ENCODE measurements around the gene LMNB1. TPM values are rescaled to one million over a fixed set of nuclear protein-coding genes. Genes with fewer than 3 reads are reported as not detected.
"Not testable (repeated sequence)": the region's sequence is repeated elsewhere in the genome, so short reads cannot be mapped to it uniquely, and the experiment has no call there.

The LMNB1 gene
- total RNA-seq, 2 experiments from 2014 or later: 291 to 296 TPM

DNA sequence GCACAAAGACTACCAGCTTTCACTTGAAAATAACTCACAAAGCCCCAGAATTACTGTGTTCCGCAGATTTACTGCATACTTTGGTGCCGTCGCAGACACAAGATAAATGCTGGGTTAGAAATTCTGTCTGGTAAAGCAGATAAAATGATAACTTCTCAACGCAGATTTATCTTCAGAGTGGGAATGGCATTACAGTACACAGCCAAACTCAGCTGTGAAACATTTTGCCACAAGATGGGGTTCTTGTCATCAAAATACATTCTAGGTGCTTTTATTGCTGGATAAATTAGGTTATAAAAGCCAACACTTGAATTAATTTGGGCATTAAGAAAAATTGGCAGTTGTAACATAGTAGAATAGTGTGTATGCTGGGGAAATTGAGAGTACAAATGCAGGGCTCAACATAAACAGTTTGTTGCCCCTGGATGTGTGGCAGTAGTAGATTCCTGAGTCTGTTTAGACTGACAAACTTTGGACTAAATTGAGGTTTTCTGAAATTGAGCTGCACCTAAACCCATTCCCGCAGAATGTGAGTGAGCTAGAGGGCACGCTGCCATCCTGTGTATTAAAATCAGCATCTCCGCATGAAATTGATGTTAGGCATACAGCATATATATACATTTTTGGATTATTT, 61.1 kb downstream of the LMNB1 start:
- POLR2A ChIA-PET: interaction anchor here (1.3 kb wide), 1 partner anchor 58 kb away, joined by 3 read pairs; no protein-coding TSS in a partner anchor
- Mint-ChIP-seq H3K9me3 (no peaks in the 10 kb centered on the region), H3K27ac (no peak overlapping the region), H3K4me1 (peaks cover 2% of the 10 kb centered on the region), H3K27me3 (no peaks in the 10 kb centered on the region), H3K36me3 (ENCODE audit: low read depth) (peaks cover 71% of the 10 kb centered on the region), H3K4me3 (no peak overlapping the region)
- DNase-seq: no peak
- CTCF ChIA-PET: interaction anchor here (1.5 to 1.7 kb wide), 3 partner anchors 27 to 476 kb away, joined by 3 to 6 read pairs (median 5); no protein-coding TSS in a partner anchor

DNA sequence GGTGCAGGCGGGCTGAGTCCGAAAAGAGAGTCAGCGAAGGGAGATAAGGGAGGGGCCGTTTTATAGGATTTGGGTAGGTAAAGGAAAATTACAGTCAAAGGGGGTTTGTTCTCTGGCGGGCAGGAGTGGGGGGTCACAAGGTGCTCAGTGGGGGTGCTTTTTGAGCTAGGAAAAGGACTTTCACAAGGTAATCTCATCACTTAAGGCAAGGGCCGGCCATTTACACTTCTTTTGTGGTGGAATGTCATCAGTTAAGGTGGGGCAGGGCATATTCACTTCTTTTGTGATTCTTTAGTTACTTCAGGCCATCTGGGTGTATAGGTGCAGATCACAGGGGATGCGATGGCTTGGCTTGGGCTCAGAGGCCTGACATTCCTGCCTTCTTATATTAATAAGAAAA, 62.5 kb downstream of the LMNB1 start:
- Mint-ChIP-seq H3K36me3 (ENCODE audit: low read depth) (peaks cover 59% of the 10 kb centered on the region), H3K4me1 (peaks cover 11% of the 10 kb centered on the region), H3K27ac (peak overlapping the region; percentile 23)
- CTCF ChIA-PET, POLR2A ChIA-PET, H3K27me3 Mint-ChIP-seq, DNase-seq, H3K9me3 Mint-ChIP-seq, H3K4me3 Mint-ChIP-seq: not testable (repeated sequence)

DNA sequence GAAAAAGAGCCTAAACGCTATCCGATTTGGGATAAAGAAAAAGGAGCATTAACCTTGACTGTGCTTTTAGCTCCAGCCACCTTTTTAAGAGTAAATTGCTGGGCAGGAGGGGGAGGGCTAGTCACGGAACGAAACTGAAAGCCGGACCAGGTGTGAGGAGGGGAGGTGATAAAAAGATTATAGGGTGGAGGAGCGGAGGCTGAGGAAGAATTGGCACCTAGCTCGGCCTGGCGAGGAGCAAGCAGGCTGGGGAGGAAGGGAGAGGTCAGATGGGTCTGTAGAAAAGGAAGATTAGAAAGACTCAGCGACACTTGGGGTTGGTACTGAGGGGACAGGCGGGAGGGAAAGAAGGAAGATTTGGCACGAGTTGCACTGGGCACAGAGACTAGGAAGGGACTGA, 66.4 kb downstream of the LMNB1 start:
- POLR2A ChIA-PET, H3K9me3 Mint-ChIP-seq: not testable (repeated sequence)
- H3K4me1 Mint-ChIP-seq: peaks cover 32% of the 10 kb centered on the region

DNA sequence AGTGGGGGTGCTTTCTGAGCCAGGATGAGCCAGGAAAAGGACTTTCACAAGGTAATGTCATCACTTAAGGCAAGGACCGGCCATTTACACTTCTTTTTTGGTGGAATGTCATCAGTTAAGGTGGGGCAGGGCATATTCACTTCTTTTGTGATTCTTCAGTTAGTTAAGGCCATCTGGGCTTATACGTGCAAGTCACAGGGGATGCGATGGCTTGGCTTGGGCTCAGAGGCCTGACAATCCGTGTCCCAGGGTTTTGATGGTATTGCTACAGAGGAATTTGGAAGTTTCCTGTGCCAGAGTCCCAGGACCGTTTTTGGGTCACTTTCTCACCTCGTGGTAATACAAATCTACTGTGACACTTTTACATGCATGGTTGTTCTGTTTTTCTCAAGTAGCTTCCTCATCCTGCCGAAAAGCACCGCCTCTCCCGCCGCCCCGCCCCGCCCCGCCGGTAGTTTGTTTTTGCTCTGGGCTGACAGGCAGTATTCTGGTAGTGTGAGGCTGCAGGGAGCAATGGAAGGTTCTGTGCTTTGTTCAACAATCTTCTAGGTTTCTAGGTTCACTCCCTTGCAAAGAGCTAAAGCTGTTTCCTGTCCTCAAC, 68.6 kb downstream of the LMNB1 start:
- not testable (repeated sequence) for H3K27me3 Mint-ChIP-seq, H3K4me3 Mint-ChIP-seq, H3K9me3 Mint-ChIP-seq
- Mint-ChIP-seq H3K27ac (peak overlapping the region; percentile 67), H3K4me1 (peaks cover 34% of the 10 kb centered on the region), H3K36me3 (ENCODE audit: low read depth) (peaks cover 11% of the 10 kb centered on the region)
- CTCF ChIA-PET: interaction anchor here (1.3 kb wide), 1 partner anchor 170 kb away, joined by 4 read pairs; no protein-coding TSS in a partner anchor
- peak; percentile 32 for DNase-seq
- POLR2A ChIA-PET: interaction anchor here (0.6 to 1.2 kb wide), 3 partner anchors 8 to 68 kb away, joined by 4 to 6 read pairs (median 5); partner anchors contain the start of gene LMNB1

More for the DNA sequence above, 66.4 kb downstream of the LMNB1 start:
- H3K27me3 Mint-ChIP-seq, DNase-seq, H3K4me3 Mint-ChIP-seq, CTCF ChIA-PET: not testable (repeated sequence)
- Mint-ChIP-seq H3K27ac (peak overlapping the region; percentile 29), H3K36me3 (ENCODE audit: low read depth) (peaks cover 24% of the 10 kb centered on the region)

DNA sequence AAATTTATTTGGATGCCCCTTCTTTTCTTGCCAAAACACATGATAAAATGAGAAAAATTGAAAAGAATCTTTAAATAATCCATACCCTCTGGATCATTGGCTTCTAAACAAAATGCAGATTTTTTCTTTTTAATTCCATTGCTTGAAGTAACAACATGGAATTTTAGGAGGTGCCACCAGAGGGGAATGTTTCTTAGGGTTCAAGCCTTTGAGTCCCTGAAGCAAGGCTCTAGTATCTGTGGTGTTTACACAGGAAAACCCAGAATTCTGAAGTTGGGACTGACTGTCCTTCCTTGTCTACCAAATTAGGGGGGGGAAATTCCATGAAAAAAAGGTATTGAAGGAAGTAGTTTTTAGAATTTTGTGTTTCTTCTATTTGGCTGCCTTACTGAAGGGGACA, 69.4 kb downstream of the LMNB1 start:
- DNase-seq: no peak
- no peaks in the 10 kb centered on the region for H3K27me3 Mint-ChIP-seq
- H3K36me3 Mint-ChIP-seq (ENCODE audit: low read depth): peaks cover 5% of the 10 kb centered on the region
- H3K4me1 Mint-ChIP-seq: peaks cover 38% of the 10 kb centered on the region
- ChIA-PET POLR2A (interaction anchor here (0.6 to 1.2 kb wide), 3 partner anchors 8 to 69 kb away, joined by 4 to 6 read pairs (median 5); partner anchors contain the start of gene LMNB1), CTCF (interaction anchor here (1.3 kb wide), 1 partner anchor 171 kb away, joined by 4 read pairs; no protein-coding TSS in a partner anchor)
- H3K27ac Mint-ChIP-seq: no peak overlapping the region
- H3K4me3 Mint-ChIP-seq: no peak overlapping the region
- H3K9me3 Mint-ChIP-seq: no peaks in the 10 kb centered on the region

DNA sequence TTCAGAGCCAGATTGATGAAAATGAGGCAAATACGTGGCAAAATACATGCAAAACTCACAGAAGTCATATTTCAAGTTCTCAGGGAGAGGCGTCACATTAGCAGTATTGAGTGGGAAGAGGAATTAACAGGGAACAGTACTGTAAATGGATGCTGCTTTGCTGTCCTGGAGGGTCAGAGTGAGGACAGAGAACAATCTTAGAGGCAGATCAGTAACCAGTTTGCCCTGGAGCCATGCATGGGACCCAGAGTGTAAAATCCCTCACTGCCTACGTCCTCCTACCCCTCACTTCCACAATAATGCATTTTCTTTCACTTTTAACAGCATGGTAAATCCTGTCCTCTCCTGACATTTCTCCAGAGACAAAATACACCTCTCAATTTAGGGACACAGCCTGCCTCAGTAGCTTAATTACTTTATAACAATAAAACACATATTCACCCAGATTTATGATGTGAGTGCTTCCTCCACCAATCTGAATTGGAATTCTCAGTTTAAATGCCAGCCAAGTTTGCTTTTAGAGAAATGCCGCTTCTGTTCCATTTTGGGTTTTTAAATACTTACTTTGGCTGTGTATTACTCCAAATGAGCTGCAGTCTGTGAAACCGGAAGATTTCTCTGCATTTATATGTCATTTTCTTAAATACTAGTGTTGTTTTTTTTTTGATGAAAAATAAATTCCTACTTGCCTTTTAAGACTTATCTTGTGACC, 70.0 kb downstream of the LMNB1 start:
- H3K27me3 Mint-ChIP-seq: no peaks in the 10 kb centered on the region
- H3K4me3 Mint-ChIP-seq: no peak overlapping the region
- no peak overlapping the region for H3K27ac Mint-ChIP-seq
- no peaks in the 10 kb centered on the region for H3K9me3 Mint-ChIP-seq
- ChIA-PET POLR2A (interaction anchor here (1.1 kb wide), 1 partner anchor 35 kb away, joined by 4 read pairs; no protein-coding TSS in a partner anchor), CTCF (no interaction called here)
- DNase-seq: no peak
- peaks cover 43% of the 10 kb centered on the region for H3K4me1 Mint-ChIP-seq
- no peaks in the 10 kb centered on the region for H3K36me3 Mint-ChIP-seq (ENCODE audit: low read depth)

DNA sequence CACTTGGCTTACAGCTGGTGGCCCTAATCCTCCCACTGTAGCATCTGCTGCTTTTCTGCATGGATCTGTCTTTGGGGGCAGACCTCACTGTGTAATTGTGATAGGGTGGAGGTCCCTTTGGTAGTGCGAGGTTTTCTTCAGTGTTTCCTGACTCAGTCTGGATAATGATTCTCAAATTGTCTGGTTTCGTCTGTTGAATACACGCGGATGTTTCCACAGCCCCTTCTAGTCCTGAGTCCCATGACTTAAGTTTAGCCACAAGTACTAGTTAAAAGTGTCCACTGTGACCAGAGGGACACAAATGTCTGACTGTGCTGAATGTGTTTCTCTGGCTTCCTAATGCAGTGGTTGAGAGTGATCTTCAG, 70.5 kb downstream of the LMNB1 start:
- Mint-ChIP-seq H3K4me3 (no peak overlapping the region), H3K36me3 (ENCODE audit: low read depth) (peaks cover 4% of the 10 kb centered on the region), H3K9me3 (no peaks in the 10 kb centered on the region), H3K4me1 (peaks cover 49% of the 10 kb centered on the region), H3K27ac (no peak overlapping the region), H3K27me3 (no peaks in the 10 kb centered on the region)
- no peak for DNase-seq
- ChIA-PET CTCF (no interaction called here), POLR2A (interaction anchor here (1.0 to 1.1 kb wide), 2 partner anchors 36 to 424 kb away, joined by 3 to 4 read pairs; partner anchors contain the start of gene GRAMD2B)

DNA sequence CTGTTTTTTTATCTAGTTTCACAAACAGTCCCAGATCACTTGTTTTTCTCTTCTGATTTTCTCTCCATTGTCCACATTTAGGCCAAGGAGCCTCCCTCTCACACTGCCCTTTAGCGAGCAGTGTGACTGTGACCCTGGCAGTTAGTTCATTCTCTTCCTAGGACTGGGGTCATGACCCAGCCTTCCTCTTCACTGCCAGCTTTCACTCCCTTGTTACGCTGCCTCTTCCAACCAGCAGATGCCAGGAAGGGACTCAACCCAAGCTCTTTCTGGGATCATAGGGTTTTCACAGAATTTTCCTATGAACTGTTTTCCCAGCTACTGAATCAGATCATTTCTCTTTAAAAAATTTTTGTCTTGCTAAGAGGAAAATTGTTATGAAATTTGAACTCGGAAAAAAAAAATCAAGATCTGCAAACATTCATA, 70.9 kb downstream of the LMNB1 start:
- peaks cover 53% of the 10 kb centered on the region for H3K4me1 Mint-ChIP-seq
- peaks cover 6% of the 10 kb centered on the region for H3K36me3 Mint-ChIP-seq (ENCODE audit: low read depth)
- no peak overlapping the region for H3K27ac Mint-ChIP-seq
- H3K9me3 Mint-ChIP-seq: no peaks in the 10 kb centered on the region
- DNase-seq: no peak
- no peak overlapping the region for H3K4me3 Mint-ChIP-seq
- ChIA-PET POLR2A (interaction anchor here (1.0 to 1.1 kb wide), 2 partner anchors 36 to 424 kb away, joined by 3 to 4 read pairs; partner anchors contain the start of gene GRAMD2B), CTCF (no interaction called here)
- no peaks in the 10 kb centered on the region for H3K27me3 Mint-ChIP-seq

DNA sequence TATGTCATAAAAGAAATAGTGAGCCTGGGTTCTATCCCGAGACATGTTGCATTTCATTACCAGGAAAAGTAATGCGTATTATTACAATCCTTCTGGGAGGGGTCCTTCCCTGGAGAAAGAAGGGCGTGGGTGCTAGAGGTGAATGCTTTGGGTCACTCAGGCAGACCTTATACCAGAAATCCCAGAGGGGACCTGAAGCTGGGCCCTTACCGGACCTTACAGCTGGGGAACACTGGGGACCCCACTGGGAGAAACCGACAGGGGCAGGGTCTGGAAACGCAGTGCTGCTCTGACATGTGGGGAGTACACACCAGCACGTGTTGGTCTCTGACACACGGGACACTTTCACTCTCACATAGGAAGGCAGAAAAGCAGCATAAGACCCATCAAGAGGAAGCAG, 71.3 kb downstream of the LMNB1 start:
- ChIA-PET CTCF (interaction anchor here (1.2 kb wide), 1 partner anchor 14 kb away, joined by 3 read pairs; no protein-coding TSS in a partner anchor), POLR2A (interaction anchor here (0.8 to 1.0 kb wide), 2 partner anchors 21 to 425 kb away, joined by 3 read pairs; partner anchors contain the start of gene GRAMD2B)
- no peak overlapping the region for H3K4me3 Mint-ChIP-seq
- DNase-seq: no peak
- no peaks in the 10 kb centered on the region for H3K9me3 Mint-ChIP-seq
- H3K4me1 Mint-ChIP-seq: peaks cover 56% of the 10 kb centered on the region
- H3K36me3 Mint-ChIP-seq (ENCODE audit: low read depth): peaks cover 10% of the 10 kb centered on the region
- H3K27me3 Mint-ChIP-seq: no peaks in the 10 kb centered on the region
- H3K27ac Mint-ChIP-seq: no peak overlapping the region

DNA sequence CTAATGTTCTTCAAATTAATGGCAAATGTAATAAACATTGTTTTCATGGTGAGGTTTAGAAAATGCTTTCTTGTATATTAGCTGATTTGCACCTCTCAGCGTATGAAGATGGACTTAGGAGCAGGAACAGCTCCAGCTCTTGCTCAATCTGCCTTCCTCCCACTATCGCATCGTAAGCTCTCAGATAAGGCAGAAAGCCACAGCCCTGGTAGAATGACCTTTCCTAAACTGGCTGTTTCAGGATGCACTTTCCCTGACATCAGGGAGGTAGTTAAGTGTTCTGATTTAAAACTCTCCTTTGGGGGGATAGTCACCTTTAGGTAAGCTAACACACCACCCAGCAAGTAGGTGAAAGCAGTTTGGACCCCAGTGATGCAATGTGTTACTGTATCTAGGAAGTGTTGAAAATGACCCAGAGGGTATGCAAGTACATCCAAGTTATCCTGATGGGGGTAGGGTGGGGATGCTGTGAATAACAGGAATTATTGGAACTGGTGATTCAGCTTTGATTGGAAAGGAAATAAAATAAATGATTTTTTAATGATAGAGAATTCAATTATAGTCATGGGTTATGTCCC, 72.3 kb downstream of the LMNB1 start:
- Mint-ChIP-seq H3K4me1 (peaks cover 59% of the 10 kb centered on the region), H3K4me3 (no peak overlapping the region), H3K36me3 (ENCODE audit: low read depth) (peaks cover 19% of the 10 kb centered on the region), H3K27ac (no peak overlapping the region), H3K27me3 (no peaks in the 10 kb centered on the region), H3K9me3 (peaks cover 3% of the 10 kb centered on the region)
- ChIA-PET CTCF (interaction anchor here (1.1 to 1.2 kb wide), 2 partner anchors 13 to 71 kb away, joined by 3 read pairs; no protein-coding TSS in a partner anchor), POLR2A (interaction anchor here (0.8 kb wide), 1 partner anchor 20 kb away, joined by 3 read pairs; no protein-coding TSS in a partner anchor)
- DNase-seq: no peak

DNA sequence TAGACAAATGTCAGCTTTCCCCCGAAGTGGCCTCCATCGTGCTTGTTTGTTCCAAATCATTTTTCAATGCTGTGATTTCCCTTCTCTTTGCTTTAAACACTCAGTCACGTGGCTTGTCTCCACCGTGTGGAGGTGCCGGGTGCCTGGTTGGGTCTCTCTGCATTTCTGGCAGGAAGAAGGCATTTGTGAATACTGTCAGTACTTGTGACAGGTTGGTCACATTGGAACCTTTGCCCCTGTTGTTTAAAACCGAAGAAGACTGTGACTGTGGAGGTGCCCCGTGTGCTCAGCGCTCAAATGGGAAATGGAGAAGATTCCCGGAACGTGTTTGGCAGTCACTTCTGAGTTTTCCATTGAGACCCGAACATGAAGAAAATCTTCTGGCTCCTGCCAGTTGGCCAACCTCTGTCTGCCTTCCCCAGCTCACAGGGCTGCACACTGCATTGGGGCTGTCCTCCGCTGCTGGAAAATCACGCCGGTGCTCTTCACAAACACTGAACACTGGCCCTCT, 74.6 kb downstream of the LMNB1 start:
- peaks cover 31% of the 10 kb centered on the region for H3K36me3 Mint-ChIP-seq (ENCODE audit: low read depth)
- no peaks in the 10 kb centered on the region for H3K27me3 Mint-ChIP-seq
- peaks cover 3% of the 10 kb centered on the region for H3K9me3 Mint-ChIP-seq
- peaks cover 52% of the 10 kb centered on the region for H3K4me1 Mint-ChIP-seq
- no peak for DNase-seq
- POLR2A ChIA-PET: interaction anchor here (3.5 kb wide), 1 partner anchor 74 kb away, joined by 24 read pairs; the partner anchor contains the start of gene LMNB1
- no peak overlapping the region for H3K4me3 Mint-ChIP-seq
- peak overlapping the region; percentile 91 for H3K27ac Mint-ChIP-seq
- CTCF ChIA-PET: interaction anchor here (1.5 kb wide), 1 partner anchor 73 kb away, joined by 3 read pairs; no protein-coding TSS in a partner anchor

DNA sequence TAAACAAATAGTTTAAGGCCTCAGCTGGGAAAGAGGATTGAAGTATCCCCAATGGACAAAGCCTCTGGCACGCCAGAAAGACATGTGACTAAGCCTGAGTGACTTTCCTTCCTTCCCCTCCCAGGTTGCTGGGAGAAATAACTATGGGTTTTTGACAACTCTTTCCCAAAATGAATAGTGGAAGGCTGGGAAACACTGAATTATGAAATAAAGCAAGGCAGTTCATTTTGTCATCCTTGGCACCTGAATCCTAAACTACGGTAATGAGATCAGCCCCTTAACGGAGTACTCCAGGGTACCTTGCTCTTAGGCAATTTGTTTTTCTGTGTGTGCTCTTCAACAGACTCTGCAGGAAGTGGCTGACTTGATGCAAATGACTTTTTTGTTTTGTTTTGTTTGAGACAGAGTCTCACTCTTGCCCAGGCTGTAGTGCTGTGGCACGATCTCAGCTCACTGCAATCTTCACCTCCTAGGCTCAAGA, 75.2 kb downstream of the LMNB1 start:
- CTCF ChIA-PET: interaction anchor here (0.6 to 1.5 kb wide), 2 partner anchors 74 to 128 kb away, joined by 3 read pairs; no protein-coding TSS in a partner anchor
- Mint-ChIP-seq H3K4me1 (peaks cover 48% of the 10 kb centered on the region), H3K4me3 (no peak overlapping the region), H3K9me3 (peaks cover 3% of the 10 kb centered on the region), H3K27me3 (no peaks in the 10 kb centered on the region), H3K27ac (peak overlapping the region; percentile 91), H3K36me3 (ENCODE audit: low read depth) (peaks cover 33% of the 10 kb centered on the region)
- no peak for DNase-seq
- POLR2A ChIA-PET: interaction anchor here (0.6 to 3.5 kb wide), 2 partner anchors 74 to 153 kb away, joined by 3 to 24 read pairs; partner anchors contain the start of gene LMNB1

Measured in activated CD4-positive, alpha-beta memory T cell treated with anti-CD3 and anti-CD28 coated beads, Interleukin-2, amount 10 ng/mL, durations not matched to agents 7 days and 5 days (primary cell).